ENCODE measurements around the gene KRT28. TPM values are rescaled to one million over a fixed set of nuclear protein-coding genes. Genes with fewer than 3 reads are reported as not detected.

KRT28 gene
- total and polyA plus RNA-seq, 2 experiments from 2014 or later = not detected

- Histone ChIP-seq H4K20me1 (replicated peaks; ENCODE audit: insufficient read depth) (no peaks in the 10 kb centered on the region), H3K36me3 (ENCODE audit: insufficient read depth) (no peaks in the 10 kb centered on the region), H3K27me3 (ENCODE audit: insufficient read depth) (no peaks in the 10 kb centered on the region), H3F3A (replicated peaks; ENCODE audit: low read depth) (no peaks in the 10 kb centered on the region), H3K4me2 (no peak overlapping the region), H3K9me2 (ENCODE audit: insufficient read depth) (no peaks in the 10 kb centered on the region), H3K27ac (ENCODE audit: low read depth) (no peak overlapping the region), H3K4me1 (ENCODE audit: insufficient read depth) (no peaks in the 10 kb centered on the region), H2AFZ (no peak overlapping the region), H3K4me3 (no peak overlapping the region), H3K79me2 (replicated peaks; ENCODE audit: insufficient read depth) (no peaks in the 10 kb centered on the region)
- TF ChIP-seq EZH2 (IDR thresholded peaks at IDR 0.05; ENCODE audit: low read depth, unreplicated experiment) (no peak), STAT1 (IDR thresholded peaks at IDR 0.05; ENCODE audit: unreplicated experiment) (no peak)
- DNase-seq (ENCODE audit: low spot score) = no peak
- Mint-ChIP-seq H3K4me1 (no peaks in the 10 kb centered on the region), H3K27ac (no peak overlapping the region), H3K36me3 (ENCODE audit: low read depth) (no peaks in the 10 kb centered on the region), H3K4me3 (no peak overlapping the region), H3K27me3 (ENCODE audit: insufficient read depth, low read depth, poor library complexity) (no peaks in the 10 kb centered on the region), H3K9me3 (peaks cover 43% of the 10 kb centered on the region)
- no peak for ATAC-seq
Observed at GRCh38 chr17:40763752-40764151, 36.0 kb downstream of the KRT28 start.

GRCh38 chr17:40760105-40761016 lies 39.4 kb downstream of the KRT28 start:
- no peaks in the 10 kb centered on the region for H3K4me1 Mint-ChIP-seq
- Histone ChIP-seq H3K27ac (ENCODE audit: low read depth) (no peak overlapping the region), H3K4me3 (no peak overlapping the region), H3K4me2 (no peak overlapping the region), H4K20me1 (replicated peaks; ENCODE audit: insufficient read depth) (no peaks in the 10 kb centered on the region), H3K36me3 (ENCODE audit: insufficient read depth) (no peaks in the 10 kb centered on the region), H3K9me2 (ENCODE audit: insufficient read depth) (no peaks in the 10 kb centered on the region), H3F3A (replicated peaks; ENCODE audit: low read depth) (no peaks in the 10 kb centered on the region), H3K79me2 (replicated peaks; ENCODE audit: insufficient read depth) (no peaks in the 10 kb centered on the region), H3K27me3 (ENCODE audit: insufficient read depth) (no peaks in the 10 kb centered on the region), H3K4me1 (ENCODE audit: insufficient read depth) (no peaks in the 10 kb centered on the region), H2AFZ (no peak overlapping the region)
- ATAC-seq = no peak
- peaks cover 43% of the 10 kb centered on the region for H3K9me3 Mint-ChIP-seq
- H3K27me3 Mint-ChIP-seq (ENCODE audit: insufficient read depth, low read depth, poor library complexity) = no peaks in the 10 kb centered on the region
- DNase-seq (ENCODE audit: low spot score) = no peak
- H3K27ac Mint-ChIP-seq = no peak overlapping the region
- H3K4me3 Mint-ChIP-seq = no peak overlapping the region
- H3K36me3 Mint-ChIP-seq (ENCODE audit: low read depth) = no peaks in the 10 kb centered on the region
- TF ChIP-seq ZNF462 (CRISPR knock-in tag; IDR thresholded peaks at IDR 0.05) = no peak
- no peak for TF ChIP-seq CREB1 (CRISPR knock-in tag; IDR thresholded peaks at IDR 0.05; ENCODE audit: low read depth)
- no peak for TF ChIP-seq REST (IDR thresholded peaks at IDR 0.05; ENCODE audit: unreplicated experiment)
- no peak for TF ChIP-seq ZNF114 (CRISPR knock-in tag; IDR thresholded peaks at IDR 0.05)
- no peak for TF ChIP-seq EZH2phosphoT487 (IDR thresholded peaks at IDR 0.05; ENCODE audit: unreplicated experiment)
- TF ChIP-seq CTCF (conservative IDR thresholded peaks at IDR 0.05; ENCODE audit: low read depth in 2 of 2) = no peak
- no peak for TF ChIP-seq STAT1 (IDR thresholded peaks at IDR 0.05; ENCODE audit: unreplicated experiment)
- TF ChIP-seq JUNB (IDR thresholded peaks at IDR 0.05; ENCODE audit: unreplicated experiment) = no peak

All from GM23338 (cell line).